Glomerular visceral epithelial cell (primary cell): ENCODE results near the gene ADH1C.

Source experiments
- DNase-seq: peaks from one replicate; pipeline ENCODE4 v3.0.0-alpha.2; 2016; ENCODE audit errors: extremely low spot score

Gene ADH1C

DNA sequence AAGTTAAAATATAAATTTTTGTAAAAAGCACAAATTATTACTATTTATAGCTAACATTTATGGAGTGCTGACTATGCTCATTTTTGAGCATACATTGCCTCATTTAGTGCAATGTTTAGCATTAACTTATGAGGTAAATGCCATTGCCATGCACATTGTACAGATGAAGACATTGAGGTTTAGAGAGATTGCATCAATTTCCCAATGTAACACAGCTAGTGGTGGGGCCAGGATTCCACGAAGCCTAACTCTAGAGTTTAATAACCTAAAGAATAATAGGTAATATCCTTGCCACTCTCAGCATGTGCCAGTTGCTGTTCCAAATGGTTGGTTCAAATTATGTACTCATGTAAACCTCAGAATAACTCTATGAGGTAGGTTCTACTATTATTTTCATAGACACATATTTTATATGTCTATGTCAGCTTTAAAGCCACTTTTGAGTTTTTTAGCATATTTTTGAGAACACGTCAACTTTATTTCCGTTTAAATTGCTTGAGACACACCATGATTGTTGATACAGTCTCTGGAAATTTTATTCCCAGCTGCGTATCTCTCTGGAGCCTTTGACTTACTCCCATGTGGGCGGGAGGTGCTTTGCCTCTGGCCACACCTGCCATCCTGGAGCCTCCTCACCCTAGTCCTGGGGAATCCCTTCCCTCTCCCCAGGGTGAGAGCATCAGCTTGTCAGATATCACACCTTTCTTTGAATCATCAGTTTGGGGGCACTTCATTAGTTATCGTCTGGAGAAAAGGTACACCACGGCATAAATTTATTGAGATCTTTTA lies 51.0 kb downstream of the ADH1C start:
- DNase-seq = no peak

DNA sequence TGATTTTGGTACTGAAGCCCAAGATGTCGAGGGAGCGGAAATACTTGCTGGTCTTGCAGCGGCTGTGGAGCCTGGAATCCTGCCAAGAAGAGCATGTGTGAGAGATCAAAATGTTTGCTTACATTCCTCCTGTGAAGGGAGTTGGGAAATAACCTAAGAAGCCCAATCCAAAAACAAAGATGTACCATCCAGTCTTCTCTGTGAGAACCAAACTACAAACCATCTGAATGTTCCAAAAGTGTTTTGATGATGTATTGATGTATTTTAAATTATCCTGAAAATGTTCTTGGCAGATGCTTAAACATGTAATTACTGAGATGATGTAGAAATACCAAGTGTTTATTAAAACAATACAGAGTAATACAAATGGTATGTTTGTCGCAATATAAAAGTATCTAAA lies 51.6 kb downstream of the ADH1C start:
- peak; percentile 50 for DNase-seq

DNA sequence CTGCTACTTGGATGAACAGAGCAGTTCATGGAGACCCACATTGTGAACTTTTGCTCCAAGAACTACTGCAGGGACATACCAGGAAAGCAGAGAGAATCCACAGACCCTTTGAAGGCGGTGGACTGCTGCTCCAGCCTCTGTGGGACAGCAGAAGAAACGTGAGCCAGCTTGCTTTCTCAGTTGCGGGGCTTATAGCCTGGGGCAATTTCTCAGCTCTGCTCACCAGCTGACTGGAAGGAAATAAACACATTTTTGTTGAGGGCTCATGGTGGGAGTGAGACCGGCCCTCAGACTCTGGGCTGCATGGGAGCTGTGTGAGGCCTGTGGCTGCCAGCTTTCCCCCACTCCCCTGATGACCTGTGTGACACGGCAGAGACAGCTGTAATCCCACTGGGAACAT lies 59.2 kb downstream of the ADH1C start:
- DNase-seq = no peak

DNA sequence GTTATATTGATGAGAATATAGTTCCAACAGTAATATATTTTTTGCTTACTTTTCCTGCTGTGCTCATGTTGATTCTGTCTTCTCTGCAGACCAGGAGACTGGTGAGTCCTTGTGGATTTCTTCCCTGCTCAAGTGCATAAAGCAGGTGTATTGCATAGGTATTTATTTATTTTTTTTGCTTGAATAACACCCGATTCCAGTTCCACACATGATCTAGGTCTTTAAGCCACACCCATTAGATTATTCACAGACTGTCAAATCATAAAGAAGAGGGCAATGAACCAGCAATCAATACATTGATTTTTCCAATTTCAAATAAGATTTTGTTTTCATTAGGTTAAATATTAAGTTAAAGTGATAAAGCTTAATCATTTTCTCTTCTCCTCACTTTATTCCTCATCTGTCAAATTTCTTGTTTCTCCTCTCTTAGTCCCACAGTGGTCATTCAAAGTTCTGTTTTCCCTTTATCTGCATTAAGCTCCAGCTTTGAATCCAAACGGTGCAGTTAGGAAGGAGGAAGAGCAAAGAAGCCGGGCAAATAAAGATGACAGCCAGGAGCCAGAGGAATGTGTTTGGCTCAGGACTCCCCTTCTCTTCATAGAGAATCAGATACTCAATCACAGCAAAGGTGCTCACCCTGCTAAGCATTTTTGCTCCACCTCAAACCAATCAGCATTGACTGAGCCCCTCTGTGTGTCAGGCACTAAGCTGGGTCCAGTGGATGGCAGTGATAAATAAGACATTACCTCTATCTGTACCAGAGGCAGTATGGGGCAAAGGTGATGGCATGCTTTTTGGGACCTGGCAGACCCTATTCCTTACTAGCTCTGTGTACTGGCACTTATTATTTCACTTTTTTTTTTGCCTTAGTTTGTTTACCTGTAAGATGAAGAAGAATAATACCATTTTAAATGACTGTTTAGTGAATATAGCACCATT lies 61.4 kb downstream of the ADH1C start, which contains the start of gene ADH1A:
TSS of gene ADH1A (minus strand) at position 138 of the 939 bp plus-strand sequence. CDS start at position 67, 71 bp downstream.
- no peak for DNase-seq
